GM19372 (cell line): Measurements from ENCODE around the gene ONECUT3.
"Not testable (repeated sequence)": the region's sequence is repeated elsewhere in the genome, so short reads cannot be mapped to it uniquely, and the experiment has no call there.

Experiments used
- ATAC-seq: cut with Tn5 transposase; IDR thresholded peaks from one replicate; pipeline ENCODE4 v1.9.1; 2021; ENCODE audit warnings: mild to moderate bottlenecking, low read depth, moderate library complexity; ENCODE audit not compliant: unreplicated experiment

ONECUT3 gene

GRCh38 chr19:1754636-1755466 is 1.5 kb downstream of the ONECUT3 start:
- ATAC-seq: no peak

DNA sequence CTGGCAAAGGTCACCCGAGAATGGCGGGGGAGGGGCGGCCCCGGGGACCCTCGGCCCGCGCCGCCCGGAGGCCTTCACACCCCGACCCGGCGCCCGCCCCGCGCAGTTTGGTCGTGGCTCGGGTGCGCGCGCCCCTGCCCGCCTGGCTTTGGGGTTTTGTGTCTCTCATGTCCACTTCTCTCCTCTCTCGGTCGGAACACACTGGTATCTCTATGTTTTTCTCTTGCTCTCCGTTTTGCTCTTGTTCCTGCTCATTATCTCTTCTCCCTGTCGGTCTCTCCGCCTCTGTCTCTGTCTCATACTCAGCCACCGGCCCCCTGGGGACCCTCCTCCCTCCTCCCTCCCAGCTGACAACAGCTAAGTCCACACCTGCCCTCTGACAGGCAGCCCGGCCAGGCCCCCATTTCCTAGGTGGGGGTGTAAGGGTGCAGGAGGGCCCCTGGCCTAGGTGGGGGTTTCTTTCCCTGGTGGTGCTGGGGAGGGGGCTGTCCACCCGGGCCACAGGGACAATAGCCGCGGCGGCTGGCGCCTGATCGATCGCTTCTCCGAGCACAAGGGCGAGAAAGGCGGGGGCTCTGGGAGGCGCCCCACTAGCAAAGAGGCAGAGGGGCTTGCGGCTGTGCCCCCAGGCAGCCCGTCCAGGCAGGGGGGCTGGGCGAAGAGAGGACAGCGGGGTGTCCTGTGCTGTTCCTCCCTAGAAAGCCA is 2.3 kb downstream of the ONECUT3 start:
- ATAC-seq: no peak

DNA sequence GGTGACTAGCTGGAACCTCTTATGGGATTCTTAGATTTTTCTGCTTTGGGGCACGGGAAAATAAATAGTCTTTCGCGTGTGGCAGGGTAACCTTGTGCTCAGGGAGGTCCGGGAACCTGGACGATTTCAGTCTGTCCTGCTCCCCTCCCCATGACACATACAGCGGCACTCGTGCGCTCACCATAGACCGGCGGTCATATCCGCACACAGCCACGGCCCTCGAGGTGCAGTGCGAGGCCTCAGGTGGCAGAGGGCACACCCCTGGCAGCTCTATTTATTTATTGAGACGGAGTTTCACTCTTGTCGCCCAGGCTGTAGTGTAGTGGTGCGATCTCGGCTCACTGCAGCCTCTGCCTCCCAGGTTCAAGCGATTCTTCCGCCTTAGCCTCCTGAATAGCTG is 3.0 kb downstream of the ONECUT3 start:
- ATAC-seq: no peak

- ATAC-seq: no peak
Measured at GRCh38 chr19:1756705-1757465, 3.6 kb downstream of the ONECUT3 start.

GRCh38 chr19:1757468-1758230 is 4.3 kb downstream of the ONECUT3 start:
- ATAC-seq: no peak

- no peak for ATAC-seq
Measured at GRCh38 chr19:1758231-1758577, 4.9 kb downstream of the ONECUT3 start.

DNA sequence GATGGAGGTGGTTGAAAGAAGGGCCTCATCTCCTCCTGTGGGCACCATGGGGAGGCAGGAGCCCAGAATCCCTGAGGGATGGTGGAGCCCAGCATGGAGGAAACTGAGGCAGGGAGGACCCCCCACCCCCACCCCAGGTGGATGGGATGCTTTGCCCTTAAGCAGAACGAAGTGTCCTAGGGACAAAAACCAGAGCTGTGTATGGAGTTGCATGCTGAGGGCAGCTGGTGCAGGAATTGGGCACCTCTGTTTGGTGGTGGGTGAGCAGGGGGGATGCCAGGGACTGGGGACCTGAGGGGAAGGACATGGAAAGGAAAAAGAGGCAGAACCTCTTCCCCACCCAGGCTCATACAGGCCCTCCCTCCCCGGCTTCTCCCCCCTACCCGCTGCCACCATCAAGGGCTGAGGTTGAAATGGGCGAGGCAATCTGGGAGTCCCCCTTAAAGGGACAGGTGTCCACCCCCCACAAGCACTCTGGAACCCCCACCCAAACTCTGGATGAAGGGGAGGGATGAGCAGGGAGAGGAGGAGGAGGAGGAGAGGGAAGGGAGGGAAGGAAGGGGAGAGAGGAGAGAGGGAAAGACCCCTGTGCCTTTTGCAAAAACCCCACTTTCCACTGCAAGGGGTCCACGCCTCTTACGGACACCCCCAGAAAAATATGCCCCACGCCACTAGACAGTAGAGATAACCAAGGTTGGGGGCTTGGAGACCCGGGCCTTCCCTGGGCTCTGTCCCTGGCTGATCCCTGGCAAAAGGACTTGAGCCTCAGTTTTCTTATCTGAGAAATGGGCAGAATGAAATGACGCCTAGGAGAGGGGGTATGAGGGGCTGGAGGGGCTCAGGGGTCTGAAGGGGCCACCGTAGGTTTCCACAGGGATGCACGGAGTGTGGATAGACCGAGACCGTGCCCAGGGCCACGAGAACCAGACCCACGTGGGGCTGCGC is 5.9 kb downstream of the ONECUT3 start:
- ATAC-seq: no peak

GRCh38 chr19:1760020-1760419 is 6.7 kb downstream of the ONECUT3 start:
- ATAC-seq: no peak

DNA sequence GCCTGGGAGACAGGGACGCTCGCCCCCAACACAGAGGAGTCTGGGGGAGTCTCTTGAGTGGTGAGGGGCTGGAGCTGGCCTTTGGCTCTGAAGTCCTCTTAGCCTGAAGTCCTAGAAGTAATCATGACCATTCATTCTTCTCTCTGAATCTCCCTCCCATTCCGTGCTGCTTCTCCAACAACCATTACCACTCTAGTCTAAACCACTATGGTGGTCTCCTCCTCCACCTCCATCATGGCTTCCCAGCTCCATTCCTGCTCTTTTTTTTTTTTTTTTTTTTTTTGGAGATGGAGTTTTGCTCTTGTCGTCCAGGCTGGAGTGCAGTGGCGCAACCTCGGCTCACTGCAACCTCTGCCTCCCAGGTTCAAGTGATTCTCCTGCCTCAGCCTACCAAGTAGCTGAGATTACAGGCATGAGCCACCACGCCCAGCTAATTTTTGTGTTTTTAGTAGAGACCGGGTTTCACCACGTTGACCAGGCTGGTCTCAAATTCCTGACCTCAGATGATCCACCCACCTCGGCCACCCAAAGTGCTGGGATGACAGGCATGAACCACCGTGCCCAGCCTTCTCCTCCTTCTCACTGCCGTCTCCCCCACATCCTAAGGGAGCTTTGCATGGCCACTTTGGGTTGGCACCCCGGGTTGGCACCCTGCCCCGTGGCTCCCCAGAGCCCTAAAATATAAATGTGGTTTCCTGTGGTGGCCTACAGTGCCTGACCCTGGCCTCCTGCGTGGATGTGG is 7.7 kb downstream of the ONECUT3 start:
- ATAC-seq: not testable (repeated sequence)

GRCh38 chr19:1761528-1762242 is 8.4 kb downstream of the ONECUT3 start:
- ATAC-seq: no peak

- no peak for ATAC-seq
Measured at GRCh38 chr19:1762243-1763117, 9.2 kb downstream of the ONECUT3 start.

GRCh38 chr19:1763648-1764639 is 10.6 kb downstream of the ONECUT3 start:
- ATAC-seq: no peak

DNA sequence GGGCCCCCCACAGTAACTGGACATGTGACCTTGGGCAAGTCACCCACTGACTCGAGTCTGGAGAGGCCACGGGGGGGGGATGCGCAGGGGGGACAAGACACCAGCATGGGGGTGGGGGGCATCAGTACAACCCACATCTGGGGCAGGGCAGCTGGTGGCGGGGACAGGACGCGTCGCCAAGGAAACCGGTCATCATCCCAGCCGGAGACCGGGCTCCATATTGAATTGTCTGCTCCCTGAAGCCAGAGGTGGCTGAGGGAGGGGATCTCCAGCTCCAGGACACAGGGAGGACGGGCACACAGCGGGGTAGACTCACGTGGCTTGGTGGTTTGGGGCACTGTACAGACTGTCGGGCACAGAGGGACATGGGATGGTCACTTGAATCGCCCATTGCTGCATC is 11.4 kb downstream of the ONECUT3 start:
- ATAC-seq: no peak

- no peak for ATAC-seq
Measured at GRCh38 chr19:1765232-1765903, 12.1 kb downstream of the ONECUT3 start.
